ENCODE results near the gene ADAM10. TPM values are rescaled to one million over a fixed set of nuclear protein-coding genes. Genes with fewer than 3 reads are reported as not detected.

The ADAM10 gene
- total RNA-seq, 1 donor from 2014 or later: 87.7 TPM

DNA sequence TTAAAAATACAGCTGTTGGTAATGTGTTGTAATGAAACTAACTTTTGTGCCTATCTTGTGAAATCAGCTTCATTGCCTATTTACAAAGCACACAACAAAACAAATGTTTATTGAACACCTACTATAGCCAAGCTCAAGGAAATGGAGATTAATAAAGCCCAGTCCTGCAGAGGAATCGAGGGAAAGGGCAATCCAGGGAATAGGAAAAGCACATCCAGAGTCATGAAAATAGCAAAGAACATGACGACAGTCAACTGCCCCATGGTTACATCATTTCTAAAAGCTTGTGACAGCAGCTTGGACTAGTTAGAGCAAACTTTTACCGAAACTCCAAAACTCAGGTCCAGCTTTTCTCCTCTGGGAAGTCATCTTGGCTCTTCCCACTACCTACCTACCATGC lies 160.5 kb downstream of the ADAM10 start:
- intact Hi-C loops (cut with micrococcal nuclease): no loop called here
- Mint-ChIP-seq H3K27ac (no peak overlapping the region), H3K9me3 (no peaks in the 10 kb centered on the region), H3K27me3 (peaks cover 6% of the 10 kb centered on the region), H3K36me3 (ENCODE audit: low read depth) (peaks cover 13% of the 10 kb centered on the region), H3K4me3 (no peak overlapping the region), H3K4me1 (peaks cover 9% of the 10 kb centered on the region)
- ChIA-PET CTCF (no interaction called here), POLR2A (interaction anchor here (1.3 kb wide), 1 partner anchor 161 kb away, joined by 3 read pairs; the partner anchor contains the start of gene ADAM10)
- no peak for TF ChIP-seq CTCF (IDR thresholded peaks at IDR 0.05)
- DNase-seq (no peak), ATAC-seq (ENCODE audit: low read depth) (no peak)

DNA sequence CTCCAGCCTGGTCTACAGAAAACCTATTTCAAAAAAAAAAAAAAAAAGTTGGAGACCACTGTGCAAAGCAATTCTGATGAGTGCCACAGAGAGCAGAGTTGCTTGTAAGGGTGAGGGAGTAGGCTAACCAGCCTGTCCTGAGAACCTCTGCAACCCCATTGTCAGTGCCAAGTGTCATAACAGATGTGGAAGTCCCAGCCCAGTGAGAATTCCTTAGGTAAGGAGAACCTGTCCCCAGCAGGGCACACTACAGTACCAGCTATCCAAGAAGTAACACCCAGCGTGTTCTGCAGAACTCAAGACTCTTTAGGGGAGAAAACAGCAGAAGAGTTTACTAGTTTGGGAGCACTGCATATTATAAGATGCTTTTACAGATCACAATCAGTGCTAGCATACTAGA lies 161.4 kb downstream of the ADAM10 start:
- CTCF ChIA-PET: no interaction called here
- Mint-ChIP-seq H3K27ac (no peak overlapping the region), H3K4me1 (peaks cover 9% of the 10 kb centered on the region), H3K9me3 (peaks cover 4% of the 10 kb centered on the region), H3K4me3 (no peak overlapping the region), H3K27me3 (peaks cover 14% of the 10 kb centered on the region), H3K36me3 (ENCODE audit: low read depth) (peaks cover 7% of the 10 kb centered on the region)
- POLR2A ChIA-PET: no interaction called here
- DNase-seq: no peak
- no peak for TF ChIP-seq CTCF (IDR thresholded peaks at IDR 0.05)
- intact Hi-C loops (cut with micrococcal nuclease): no loop called here
- no peak for ATAC-seq (ENCODE audit: low read depth)

DNA sequence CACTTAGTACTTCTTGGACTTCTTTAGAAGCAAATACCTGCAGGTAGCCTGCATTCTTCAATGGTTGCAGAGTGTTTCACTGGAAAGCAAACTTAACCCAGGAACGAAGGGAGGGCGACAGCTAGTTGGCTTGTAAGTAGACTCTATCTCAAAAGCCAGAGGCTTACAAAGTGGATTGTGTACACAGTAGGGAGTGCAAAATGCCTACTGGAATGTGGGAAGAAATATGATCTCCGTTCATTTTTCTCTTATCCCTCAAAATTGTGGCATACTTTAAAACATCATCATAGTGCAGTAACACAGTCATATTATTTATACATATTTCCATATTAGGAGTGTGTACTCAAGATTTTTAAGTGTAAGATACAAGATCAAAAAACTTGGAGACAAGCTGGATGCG lies 162.0 kb downstream of the ADAM10 start:
- DNase-seq (no peak), ATAC-seq (ENCODE audit: low read depth) (no peak)
- H3K27me3 Mint-ChIP-seq: peaks cover 14% of the 10 kb centered on the region
- H3K9me3 Mint-ChIP-seq: peaks cover 6% of the 10 kb centered on the region
- H3K4me1 Mint-ChIP-seq: peaks cover 9% of the 10 kb centered on the region
- ChIA-PET POLR2A (no interaction called here), CTCF (no interaction called here)
- TF ChIP-seq CTCF (IDR thresholded peaks at IDR 0.05): no peak
- peaks cover 6% of the 10 kb centered on the region for H3K36me3 Mint-ChIP-seq (ENCODE audit: low read depth)
- H3K27ac Mint-ChIP-seq: no peak overlapping the region
- no peak overlapping the region for H3K4me3 Mint-ChIP-seq
- intact Hi-C loops (cut with micrococcal nuclease): no loop called here

GRCh38 chr15:58585693-58586443 lies 163.6 kb downstream of the ADAM10 start:
- no peak for DNase-seq
- H3K27ac Mint-ChIP-seq: no peak overlapping the region
- H3K9me3 Mint-ChIP-seq: peaks cover 6% of the 10 kb centered on the region
- ATAC-seq (ENCODE audit: low read depth): no peak
- H3K4me1 Mint-ChIP-seq: peaks cover 9% of the 10 kb centered on the region
- no peak overlapping the region for H3K4me3 Mint-ChIP-seq
- peaks cover 14% of the 10 kb centered on the region for H3K27me3 Mint-ChIP-seq
- POLR2A ChIA-PET: no interaction called here
- CTCF ChIA-PET: no interaction called here
- TF ChIP-seq CTCF (IDR thresholded peaks at IDR 0.05): no peak
- peaks cover 5% of the 10 kb centered on the region for H3K36me3 Mint-ChIP-seq (ENCODE audit: low read depth)
- intact Hi-C loops (cut with micrococcal nuclease): no loop called here

- Mint-ChIP-seq H3K27me3 (peaks cover 14% of the 10 kb centered on the region), H3K27ac (no peak overlapping the region), H3K9me3 (peaks cover 6% of the 10 kb centered on the region), H3K4me3 (no peak overlapping the region), H3K4me1 (peaks cover 9% of the 10 kb centered on the region), H3K36me3 (ENCODE audit: low read depth) (peaks cover 5% of the 10 kb centered on the region)
- ChIA-PET POLR2A (no interaction called here), CTCF (no interaction called here)
- DNase-seq (no peak), ATAC-seq (ENCODE audit: low read depth) (no peak)
- intact Hi-C loops (cut with micrococcal nuclease): no loop called here
- TF ChIP-seq CTCF (IDR thresholded peaks at IDR 0.05): no peak
Measured at GRCh38 chr15:58584789-58585461, 164.6 kb downstream of the ADAM10 start.
